NCI-H82 (cell line): ENCODE data around the gene TMEM200A.
A peak's percentile ranks its signal among the peaks of the same experiment; 100 is the strongest.

Source experiments
- DNase-seq: peaks from one replicate; lab custom pipeline; 2025; lab: John Stamatoyannopoulos, UW

TMEM200A gene

GRCh38 chr6:130425537-130425936 lies 59.7 kb downstream of the TMEM200A start:
- no peak for DNase-seq

DNA sequence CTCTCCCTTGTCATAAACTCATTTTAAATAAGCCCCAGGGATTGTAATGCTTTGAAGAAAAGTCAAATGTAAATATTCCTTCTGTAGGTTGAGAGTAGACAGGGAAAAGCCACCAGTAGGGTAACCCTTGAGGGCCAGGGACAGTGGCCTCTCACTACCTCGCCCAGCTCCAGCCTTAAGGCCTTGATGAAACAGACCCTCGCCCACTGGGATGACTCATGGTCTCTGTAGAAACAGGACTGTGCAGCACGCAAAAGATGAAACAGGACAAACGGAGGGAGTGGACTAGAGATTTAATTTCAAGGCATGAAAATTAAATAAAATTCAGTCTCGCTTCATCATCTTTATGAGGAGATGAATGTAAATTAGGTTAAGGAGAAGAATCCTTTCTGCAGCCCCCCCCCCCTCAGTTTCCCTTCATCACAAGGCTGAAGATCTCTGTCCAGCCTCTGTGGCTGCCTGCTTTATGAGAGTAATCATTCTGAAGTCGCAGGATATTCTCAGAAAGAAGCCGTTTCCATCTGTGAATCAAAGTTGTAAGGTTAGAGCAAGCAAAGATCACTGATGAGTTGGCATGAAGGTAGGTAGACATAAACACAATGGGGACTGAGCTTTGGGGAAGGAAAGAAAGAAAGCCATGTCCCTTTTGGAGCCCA lies 60.4 kb downstream of the TMEM200A start:
- DNase-seq: no peak

GRCh38 chr6:130431346-130431852 lies 65.6 kb downstream of the TMEM200A start:
- no peak for DNase-seq

DNA sequence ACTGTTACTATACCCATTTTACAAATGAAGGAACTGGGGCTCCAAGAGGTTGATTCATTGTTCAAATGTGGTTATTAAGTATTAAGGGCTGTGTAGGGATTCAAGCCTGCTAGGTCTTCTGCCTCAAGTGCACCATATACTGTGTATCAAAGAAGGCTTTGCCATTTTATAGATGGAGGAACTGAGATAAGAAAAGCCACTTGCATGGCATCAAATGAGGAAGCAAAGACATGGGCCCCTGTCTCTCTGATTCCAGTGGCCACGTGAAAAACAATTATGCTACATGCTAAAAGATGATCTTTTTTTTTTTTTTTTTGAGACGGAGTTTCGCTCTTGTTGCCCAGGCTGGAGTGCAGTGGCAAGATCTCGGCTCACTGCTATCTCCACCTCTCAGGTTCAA lies 67.0 kb downstream of the TMEM200A start:
- DNase-seq: no peak

GRCh38 chr6:130434174-130434873 lies 68.5 kb downstream of the TMEM200A start:
- peak; percentile 62 for DNase-seq

DNA sequence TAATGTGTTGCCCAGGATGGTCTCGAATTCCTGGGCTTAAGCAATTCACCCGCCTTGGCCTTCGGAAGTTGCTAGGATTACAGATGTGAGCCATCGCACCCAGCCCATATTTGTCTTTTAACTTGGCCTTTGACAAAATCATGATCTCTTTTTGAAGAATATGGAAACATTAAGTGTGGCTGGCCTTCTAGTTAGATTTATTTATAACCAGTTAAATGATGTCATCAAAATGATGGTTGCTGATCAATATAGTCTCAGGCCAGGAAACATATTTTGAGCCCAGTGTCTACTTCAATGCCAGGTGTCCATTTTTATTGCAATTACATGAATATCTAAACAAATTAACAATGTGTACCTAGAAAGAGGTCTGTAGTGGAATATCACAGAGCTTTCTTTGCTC lies 69.4 kb downstream of the TMEM200A start:
- no peak for DNase-seq

GRCh38 chr6:130437961-130438360 lies 72.1 kb downstream of the TMEM200A start:
- peak; percentile 27 for DNase-seq

DNA sequence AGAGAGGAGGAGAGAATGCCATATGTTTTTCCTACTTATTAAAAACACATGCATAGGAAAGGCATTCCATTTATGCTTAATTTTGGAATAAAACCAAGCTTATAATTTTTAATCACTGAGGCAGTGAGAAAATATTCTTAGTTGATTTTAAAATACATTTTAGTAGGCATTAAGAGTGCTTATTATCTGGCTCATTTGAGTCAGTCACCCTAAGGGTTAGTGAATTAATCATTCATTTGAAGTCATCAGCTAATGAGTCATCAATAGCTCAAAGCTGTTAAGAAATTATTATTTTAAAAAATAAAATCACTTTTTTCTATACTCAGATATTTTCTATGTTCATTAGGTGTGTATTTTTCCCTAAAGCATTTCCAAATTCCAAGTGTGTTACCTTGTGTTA lies 81.6 kb downstream of the TMEM200A start:
- no peak for DNase-seq

DNA sequence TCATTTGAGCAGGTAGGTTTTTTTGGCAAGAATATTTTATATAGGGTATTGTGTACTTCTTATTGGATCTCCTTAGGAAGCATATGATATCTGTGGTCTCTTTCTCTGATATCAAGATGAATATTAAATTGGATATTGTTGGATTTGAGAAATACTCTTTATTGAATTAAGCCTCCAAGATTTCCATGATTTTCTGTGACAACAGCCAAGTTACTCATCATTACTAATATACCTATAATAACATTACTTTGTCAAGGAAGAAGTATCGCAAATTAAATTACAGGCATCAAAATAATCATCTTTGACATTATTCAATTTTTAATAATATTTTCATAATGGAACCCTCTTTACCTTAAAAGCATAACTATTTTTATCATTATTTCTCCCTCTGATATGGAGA lies 86.5 kb downstream of the TMEM200A start:
- DNase-seq: no peak

DNA sequence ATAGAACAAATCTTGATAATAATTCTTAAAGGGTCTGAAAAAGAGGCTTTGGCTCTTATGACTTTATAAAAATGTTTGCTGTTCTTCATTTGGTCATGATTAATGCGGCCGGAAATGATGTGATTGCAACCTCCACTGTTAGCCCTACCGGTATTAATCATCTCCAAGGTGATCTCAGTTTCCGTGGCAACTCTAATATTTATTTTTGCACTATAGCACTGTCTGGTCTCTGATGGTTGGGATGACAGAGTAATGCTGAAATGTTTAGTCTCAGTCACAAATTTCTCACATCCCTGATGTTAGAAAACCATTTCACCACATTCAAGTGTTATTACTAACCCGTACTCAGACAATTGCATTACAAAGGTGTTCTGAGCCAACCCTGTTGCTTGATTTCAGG lies 87.4 kb downstream of the TMEM200A start:
- no peak for DNase-seq

GRCh38 chr6:130457605-130458004 lies 91.8 kb downstream of the TMEM200A start:
- DNase-seq: peak; percentile 6

- no peak for DNase-seq
Measured at GRCh38 chr6:130459316-130459715, 93.5 kb downstream of the TMEM200A start.

DNA sequence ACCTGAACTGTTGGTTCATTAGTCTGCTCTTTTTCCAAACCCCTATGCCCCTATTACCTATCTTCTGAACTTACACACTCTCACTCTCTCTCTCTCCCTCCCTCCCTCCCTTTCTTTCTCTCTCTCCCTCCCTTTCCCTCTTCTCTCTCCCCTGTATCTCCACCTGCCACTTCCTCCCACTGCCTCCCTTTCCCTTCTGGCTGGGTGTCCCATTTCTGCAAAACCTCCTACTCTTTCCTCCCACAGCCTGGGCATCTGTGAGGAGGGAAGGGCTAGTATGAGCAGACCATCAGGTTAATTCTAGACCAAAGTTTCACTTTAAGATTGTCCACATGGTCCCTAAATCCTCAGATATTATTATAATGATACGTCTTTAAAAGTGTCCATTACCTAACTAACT lies 95.1 kb downstream of the TMEM200A start:
- no peak for DNase-seq

DNA sequence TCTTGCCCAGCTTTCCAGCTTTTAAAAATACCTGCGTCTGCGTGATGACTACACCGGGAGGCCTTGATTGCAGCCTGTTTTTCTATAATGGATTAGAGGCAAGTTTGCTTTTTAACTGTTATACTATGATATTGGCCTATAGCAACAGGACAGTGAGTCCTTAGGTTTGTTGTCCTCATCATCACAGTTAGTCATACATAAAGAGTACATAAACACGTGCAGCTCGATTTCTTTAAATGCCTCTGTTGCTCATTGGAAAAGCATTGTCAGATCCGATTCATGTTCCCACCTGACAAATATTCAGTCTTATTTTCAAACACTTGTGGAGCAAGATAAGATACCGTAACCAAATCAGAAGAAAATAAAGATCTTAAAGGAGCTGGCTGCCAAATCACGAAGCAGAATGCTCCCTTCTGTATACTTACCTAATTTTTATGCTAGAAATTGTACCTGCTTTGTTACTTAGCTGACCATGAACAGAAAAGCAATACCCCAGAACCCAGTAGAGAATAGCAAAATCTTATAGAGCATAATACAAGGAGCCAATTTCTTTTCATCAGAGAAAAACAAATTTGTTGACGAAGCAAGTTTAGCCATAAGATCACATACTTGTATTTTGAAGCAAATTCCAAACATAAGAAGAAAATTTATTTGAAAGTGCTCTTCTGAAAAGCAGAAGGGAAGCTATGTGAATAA lies 100.4 kb downstream of the TMEM200A start:
- no peak for DNase-seq

DNA sequence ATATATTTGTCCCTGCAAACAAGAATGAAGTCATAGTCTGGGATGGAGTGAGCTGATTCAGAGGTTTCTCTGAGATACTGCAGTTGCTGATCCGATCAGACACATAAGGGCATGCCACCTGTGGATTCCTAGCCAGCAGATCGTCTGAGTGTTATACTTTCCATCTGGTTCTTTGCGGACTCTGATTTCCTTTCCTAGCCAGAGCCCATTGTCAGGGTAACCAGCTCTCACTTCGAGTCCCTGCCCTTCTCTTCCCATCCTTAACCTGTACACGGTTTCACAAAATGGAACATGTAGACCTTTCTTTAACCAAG lies 100.9 kb downstream of the TMEM200A start:
- DNase-seq: no peak

DNA sequence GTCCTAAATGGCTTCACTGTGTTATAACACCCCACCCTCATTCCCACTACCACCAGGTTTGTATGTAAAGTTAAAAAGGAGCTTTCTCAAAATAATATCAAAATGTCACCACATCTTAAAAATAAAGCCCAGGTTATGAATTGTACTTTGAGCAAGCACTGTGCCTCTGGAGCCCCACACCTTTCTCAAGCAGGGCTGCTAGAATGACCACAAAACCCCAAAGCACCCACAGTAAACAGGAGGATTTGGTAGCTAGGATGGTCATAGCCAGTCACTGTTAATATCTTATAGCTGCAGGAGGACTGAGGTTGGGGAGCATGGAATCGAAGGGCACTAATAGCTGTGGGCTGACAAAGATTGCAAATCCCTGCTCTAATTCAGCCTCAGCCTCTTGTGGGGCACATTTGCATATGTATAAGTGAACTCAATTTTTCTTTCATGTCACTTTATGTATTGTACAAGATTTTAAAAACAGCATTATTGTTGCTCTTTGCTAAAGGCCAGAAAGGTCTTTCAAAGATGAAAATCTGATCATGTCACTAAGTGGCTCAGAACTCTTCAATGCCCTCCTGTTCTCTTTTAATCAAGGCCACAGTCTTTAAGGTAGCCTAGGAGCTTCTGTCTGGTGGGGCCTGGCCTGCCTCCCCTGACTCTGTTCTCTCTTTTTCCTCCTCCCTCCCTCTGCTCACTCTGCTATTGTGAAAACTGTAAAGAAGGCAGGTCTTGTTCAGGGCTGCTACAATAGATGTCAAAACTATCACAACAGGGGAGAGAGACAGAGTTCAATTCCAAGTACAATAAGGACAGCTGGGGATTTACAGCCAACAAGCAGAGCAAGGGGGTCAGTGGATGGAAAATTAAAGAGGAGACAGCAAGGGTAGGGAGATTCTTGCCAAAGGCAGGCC lies 101.6 kb downstream of the TMEM200A start:
- no peak for DNase-seq

DNA sequence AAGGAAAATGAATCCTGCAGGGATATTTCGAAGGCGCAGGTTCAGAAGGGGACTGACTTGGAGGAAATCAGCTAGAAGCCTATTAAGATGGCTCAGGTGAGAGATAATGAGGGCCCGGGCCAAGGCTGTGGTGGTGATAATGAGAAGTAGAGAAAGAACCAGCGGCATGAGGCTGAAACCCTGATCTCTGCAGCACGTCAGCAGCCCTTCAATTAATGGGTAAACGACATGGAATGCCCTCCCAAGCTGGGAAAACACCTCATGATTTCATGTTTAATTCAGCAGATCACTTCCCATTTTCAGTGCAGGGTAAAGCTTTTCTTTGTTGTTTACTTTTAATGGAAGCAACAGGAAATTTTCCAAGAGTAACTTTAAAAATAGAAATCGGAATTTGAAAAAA lies 104.9 kb downstream of the TMEM200A start:
- DNase-seq: no peak

GRCh38 chr6:130473886-130474285 lies 108.1 kb downstream of the TMEM200A start:
- DNase-seq: no peak

GRCh38 chr6:130482645-130483390 lies 117.0 kb downstream of the TMEM200A start:
- DNase-seq: no peak

DNA sequence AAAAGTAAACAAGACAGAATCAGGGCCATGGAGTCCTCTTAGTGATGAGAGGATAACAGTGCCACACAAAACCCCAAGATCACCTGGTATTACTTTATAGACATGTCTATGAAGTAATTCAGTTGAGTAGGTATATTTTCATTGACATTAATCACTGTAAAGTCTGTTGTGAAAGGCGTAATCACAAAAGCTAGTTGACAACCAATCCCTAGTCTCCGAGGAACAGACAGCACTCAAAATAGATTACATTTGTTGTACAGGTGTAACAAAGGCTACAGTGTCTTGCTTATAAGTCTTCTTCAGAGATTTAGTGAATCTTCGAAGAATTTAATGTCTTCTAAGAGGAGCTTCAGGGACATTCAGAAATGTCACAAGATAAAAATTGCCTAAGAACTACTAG lies 120.1 kb downstream of the TMEM200A start:
- no peak for DNase-seq

DNA sequence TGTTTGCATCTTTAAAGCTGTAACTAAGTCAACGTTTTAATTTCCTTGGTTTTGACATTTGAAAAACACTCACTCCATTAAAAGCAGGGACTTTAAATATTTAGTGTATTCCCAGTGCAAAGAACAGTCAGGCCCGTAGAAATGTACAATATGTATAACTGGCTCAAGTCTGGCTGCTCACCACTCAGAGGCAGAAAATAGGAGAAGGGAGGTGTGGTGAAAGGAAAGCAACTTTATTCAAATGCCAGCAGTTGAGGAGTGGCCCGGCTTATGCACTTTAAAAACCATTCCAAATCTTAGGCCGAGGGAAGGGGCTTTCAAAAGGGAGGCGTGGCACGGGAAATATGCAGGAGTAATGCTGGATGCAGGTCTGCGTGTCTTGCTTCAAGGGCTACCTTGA lies 120.6 kb downstream of the TMEM200A start:
- no peak for DNase-seq

DNA sequence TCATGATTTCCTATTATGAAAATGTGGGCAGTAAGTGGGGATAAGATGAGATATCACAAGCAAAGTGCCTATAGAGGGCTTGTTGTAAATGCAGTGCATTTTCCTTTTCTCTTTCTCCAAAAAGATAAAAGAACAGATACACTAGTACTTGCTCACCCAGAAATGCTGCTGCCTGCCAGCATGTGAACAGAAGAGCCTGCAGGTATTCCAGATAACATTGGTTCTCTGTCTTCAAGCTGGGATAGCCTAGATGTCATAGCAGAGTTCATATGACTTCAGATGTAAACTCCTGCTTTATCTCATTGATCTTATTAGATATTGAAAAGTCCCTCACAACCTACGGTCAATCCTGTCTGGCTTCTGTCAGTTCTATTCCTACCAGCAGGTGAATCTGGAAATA lies 123.7 kb downstream of the TMEM200A start:
- no peak for DNase-seq
